Measurements from ENCODE around the gene SLC4A1AP.

DNA sequence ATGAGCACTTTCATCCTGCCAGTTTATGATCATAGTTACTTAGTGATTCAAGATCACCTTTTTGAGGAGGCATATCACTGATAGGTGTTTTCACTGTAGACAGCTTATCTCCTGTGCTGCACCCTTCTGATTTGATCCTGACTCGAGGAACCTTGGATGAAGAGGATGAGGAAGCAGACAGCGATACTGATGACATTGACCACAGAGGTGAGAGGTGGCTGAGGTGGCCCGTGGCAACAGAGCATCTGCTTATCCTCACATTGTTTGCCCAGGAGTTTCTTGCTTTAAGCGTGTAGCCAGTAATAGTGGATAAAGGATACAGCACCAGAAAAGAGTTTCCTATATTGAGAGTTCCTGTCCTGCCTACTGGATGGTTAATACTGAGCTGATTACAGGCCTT, 16.0 kb upstream of the SLC4A1AP start:
- TF ChIP-seq, protein P1, sequence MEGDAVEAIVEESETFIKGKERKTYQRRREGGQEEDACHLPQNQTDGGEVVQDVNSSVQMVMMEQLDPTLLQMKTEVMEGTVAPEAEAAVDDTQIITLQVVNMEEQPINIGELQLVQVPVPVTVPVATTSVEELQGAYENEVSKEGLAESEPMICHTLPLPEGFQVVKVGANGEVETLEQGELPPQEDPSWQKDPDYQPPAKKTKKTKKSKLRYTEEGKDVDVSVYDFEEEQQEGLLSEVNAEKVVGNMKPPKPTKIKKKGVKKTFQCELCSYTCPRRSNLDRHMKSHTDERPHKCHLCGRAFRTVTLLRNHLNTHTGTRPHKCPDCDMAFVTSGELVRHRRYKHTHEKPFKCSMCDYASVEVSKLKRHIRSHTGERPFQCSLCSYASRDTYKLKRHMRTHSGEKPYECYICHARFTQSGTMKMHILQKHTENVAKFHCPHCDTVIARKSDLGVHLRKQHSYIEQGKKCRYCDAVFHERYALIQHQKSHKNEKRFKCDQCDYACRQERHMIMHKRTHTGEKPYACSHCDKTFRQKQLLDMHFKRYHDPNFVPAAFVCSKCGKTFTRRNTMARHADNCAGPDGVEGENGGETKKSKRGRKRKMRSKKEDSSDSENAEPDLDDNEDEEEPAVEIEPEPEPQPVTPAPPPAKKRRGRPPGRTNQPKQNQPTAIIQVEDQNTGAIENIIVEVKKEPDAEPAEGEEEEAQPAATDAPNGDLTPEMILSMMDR (conservative IDR thresholded peaks at IDR 0.05; ENCODE audit: low read depth in 2 of 2), result no peak
- TF ChIP-seq, protein P2, sequence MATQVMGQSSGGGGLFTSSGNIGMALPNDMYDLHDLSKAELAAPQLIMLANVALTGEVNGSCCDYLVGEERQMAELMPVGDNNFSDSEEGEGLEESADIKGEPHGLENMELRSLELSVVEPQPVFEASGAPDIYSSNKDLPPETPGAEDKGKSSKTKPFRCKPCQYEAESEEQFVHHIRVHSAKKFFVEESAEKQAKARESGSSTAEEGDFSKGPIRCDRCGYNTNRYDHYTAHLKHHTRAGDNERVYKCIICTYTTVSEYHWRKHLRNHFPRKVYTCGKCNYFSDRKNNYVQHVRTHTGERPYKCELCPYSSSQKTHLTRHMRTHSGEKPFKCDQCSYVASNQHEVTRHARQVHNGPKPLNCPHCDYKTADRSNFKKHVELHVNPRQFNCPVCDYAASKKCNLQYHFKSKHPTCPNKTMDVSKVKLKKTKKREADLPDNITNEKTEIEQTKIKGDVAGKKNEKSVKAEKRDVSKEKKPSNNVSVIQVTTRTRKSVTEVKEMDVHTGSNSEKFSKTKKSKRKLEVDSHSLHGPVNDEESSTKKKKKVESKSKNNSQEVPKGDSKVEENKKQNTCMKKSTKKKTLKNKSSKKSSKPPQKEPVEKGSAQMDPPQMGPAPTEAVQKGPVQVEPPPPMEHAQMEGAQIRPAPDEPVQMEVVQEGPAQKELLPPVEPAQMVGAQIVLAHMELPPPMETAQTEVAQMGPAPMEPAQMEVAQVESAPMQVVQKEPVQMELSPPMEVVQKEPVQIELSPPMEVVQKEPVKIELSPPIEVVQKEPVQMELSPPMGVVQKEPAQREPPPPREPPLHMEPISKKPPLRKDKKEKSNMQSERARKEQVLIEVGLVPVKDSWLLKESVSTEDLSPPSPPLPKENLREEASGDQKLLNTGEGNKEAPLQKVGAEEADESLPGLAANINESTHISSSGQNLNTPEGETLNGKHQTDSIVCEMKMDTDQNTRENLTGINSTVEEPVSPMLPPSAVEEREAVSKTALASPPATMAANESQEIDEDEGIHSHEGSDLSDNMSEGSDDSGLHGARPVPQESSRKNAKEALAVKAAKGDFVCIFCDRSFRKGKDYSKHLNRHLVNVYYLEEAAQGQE (IDR thresholded peaks at IDR 0.05; ENCODE audit: unreplicated experiment), result no peak
- TF ChIP-seq POLR2AphosphoS5 (IDR thresholded peaks at IDR 0.05; ENCODE audit: low read depth), result no peak

Data from GM23338 (cell line).